ACC112 (cell line): ENCODE measurements around the gene RREB1.
"Not testable (repeated sequence)": the region's sequence is repeated elsewhere in the genome, so short reads cannot be mapped to it uniquely, and the experiment has no call there.

Source experiments
- H2AFZ ChIP-seq: fragments of 200-600 bp; sonication (generic); one replicate; pipeline ENCODE4 v1.6.0; 2017; ENCODE audit warnings: antibody characterized with exemption, low read length; ENCODE audit not compliant: unreplicated experiment
- H3K27ac ChIP-seq: fragments of 200-600 bp; sonication (generic); 2 replicates; pipeline ENCODE4 v1.5.1; 2014; ENCODE audit warnings: low read depth, mild to moderate bottlenecking, antibody characterized with exemption, low read length, moderate library complexity
- H3K27me3 ChIP-seq: fragments of 200-600 bp; sonication (generic); 2 replicates; pipeline ENCODE4 v1.6.1; 2014; ENCODE audit warnings: mild to moderate bottlenecking, antibody characterized with exemption, low read length, moderate library complexity, mixed read lengths; ENCODE audit not compliant: insufficient read depth
- H3K36me3 ChIP-seq: fragments of 200-600 bp; sonication (generic); 2 replicates; pipeline ENCODE4 v1.6.1; 2016; ENCODE audit warnings: mild to moderate bottlenecking, antibody characterized with exemption, low read length, moderate library complexity, mixed read lengths; ENCODE audit not compliant: insufficient read depth
- H3K4me1 ChIP-seq: fragments of 200-600 bp; sonication (generic); one replicate; pipeline ENCODE4 v1.6.1; 2016; ENCODE audit warnings: low read length, mixed read lengths; ENCODE audit not compliant: insufficient read depth, unreplicated experiment, control insufficient read depth
- H3K4me3 ChIP-seq: fragments of 200-600 bp; sonication (generic); 2 replicates; pipeline ENCODE4 v1.5.1; 2014; ENCODE audit warnings: mild to moderate bottlenecking, low read depth, low read length
- H3K79me2 ChIP-seq: fragments of 200-600 bp; sonication (generic); one replicate; pipeline ENCODE4 v1.6.0; 2016; ENCODE audit warnings: low read length; ENCODE audit not compliant: control insufficient read depth, unreplicated experiment, insufficient read depth

The RREB1 gene

GRCh38 chr6:7156643-7157278, 49.0 kb downstream of the RREB1 start:
- Histone ChIP-seq H3K79me2 (peaks cover 91% of the 10 kb centered on the region), H3K27me3 (no peaks in the 10 kb centered on the region), H3K4me1 (peaks cover 46% of the 10 kb centered on the region), H2AFZ (no peak overlapping the region), H3K4me3 (peak overlapping the region; percentile 29; the same call in 1 of the 2 replicates), H3K36me3 (no peaks in the 10 kb centered on the region), H3K27ac (peak overlapping the region; percentile 72)

- peaks cover 91% of the 10 kb centered on the region for H3K79me2 ChIP-seq
Observed at GRCh38 chr6:7157307-7157706, 49.5 kb downstream of the RREB1 start.

GRCh38 chr6:7157752-7158616, 50.2 kb downstream of the RREB1 start:
- H3K36me3 ChIP-seq: no peaks in the 10 kb centered on the region
- peaks cover 90% of the 10 kb centered on the region for H3K79me2 ChIP-seq
- peak overlapping the region; percentile 72 for H3K27ac ChIP-seq
- no peaks in the 10 kb centered on the region for H3K27me3 ChIP-seq
- no peak overlapping the region for H2AFZ ChIP-seq
- peaks cover 35% of the 10 kb centered on the region for H3K4me1 ChIP-seq
- peak overlapping the region; percentile 15; the same call in 1 of the 2 replicates for H3K4me3 ChIP-seq

More at GRCh38 chr6:7157307-7157706, 49.5 kb downstream of the RREB1 start:
- not testable (repeated sequence) for H3K36me3 ChIP-seq, H3K27me3 ChIP-seq, H2AFZ ChIP-seq
- peak overlapping the region; percentile 15; the same call in 1 of the 2 replicates for H3K4me3 ChIP-seq
- H3K4me1 ChIP-seq: peaks cover 41% of the 10 kb centered on the region
- H3K27ac ChIP-seq: peak overlapping the region; percentile 72

- no peaks in the 10 kb centered on the region for H3K36me3 ChIP-seq
- H3K27me3 ChIP-seq: no peaks in the 10 kb centered on the region
- H3K4me3 ChIP-seq: no peak overlapping the region
- H2AFZ ChIP-seq: no peak overlapping the region
- no peak overlapping the region for H3K27ac ChIP-seq
- peaks cover 88% of the 10 kb centered on the region for H3K79me2 ChIP-seq
- H3K4me1 ChIP-seq: peaks cover 43% of the 10 kb centered on the region
Observed at GRCh38 chr6:7159790-7160525, 52.2 kb downstream of the RREB1 start.

GRCh38 chr6:7161253-7161623, 53.5 kb downstream of the RREB1 start:
- H3K79me2 ChIP-seq: peaks cover 88% of the 10 kb centered on the region
- no peak overlapping the region for H3K27ac ChIP-seq
- peaks cover 44% of the 10 kb centered on the region for H3K4me1 ChIP-seq
- H3K36me3 ChIP-seq: no peaks in the 10 kb centered on the region
- H2AFZ ChIP-seq: no peak overlapping the region
- H3K4me3 ChIP-seq: no peak overlapping the region
- no peaks in the 10 kb centered on the region for H3K27me3 ChIP-seq

- peaks cover 88% of the 10 kb centered on the region for H3K79me2 ChIP-seq
- H3K36me3 ChIP-seq: no peaks in the 10 kb centered on the region
- H3K4me3 ChIP-seq: no peak overlapping the region
- no peaks in the 10 kb centered on the region for H3K27me3 ChIP-seq
- H3K4me1 ChIP-seq: peaks cover 44% of the 10 kb centered on the region
- H2AFZ ChIP-seq: no peak overlapping the region
- H3K27ac ChIP-seq: no peak overlapping the region
Observed at GRCh38 chr6:7161845-7162244, 54.1 kb downstream of the RREB1 start.

- Histone ChIP-seq H3K4me1 (peaks cover 30% of the 10 kb centered on the region), H2AFZ (no peak overlapping the region), H3K79me2 (peaks cover 85% of the 10 kb centered on the region), H3K27me3 (no peaks in the 10 kb centered on the region), H3K4me3 (no peak overlapping the region), H3K27ac (no peak overlapping the region), H3K36me3 (no peaks in the 10 kb centered on the region)
Observed at GRCh38 chr6:7163661-7164071, 55.9 kb downstream of the RREB1 start.

- Histone ChIP-seq H3K79me2 (peaks cover 83% of the 10 kb centered on the region), H3K4me3 (no peak overlapping the region), H3K4me1 (peaks cover 39% of the 10 kb centered on the region), H2AFZ (no peak overlapping the region), H3K36me3 (no peaks in the 10 kb centered on the region), H3K27me3 (no peaks in the 10 kb centered on the region), H3K27ac (no peak overlapping the region)
Observed at GRCh38 chr6:7164536-7165001, 56.8 kb downstream of the RREB1 start.

GRCh38 chr6:7165002-7165889, 57.5 kb downstream of the RREB1 start:
- Histone ChIP-seq H3K4me1 (peaks cover 41% of the 10 kb centered on the region), H3K4me3 (no peak overlapping the region), H2AFZ (no peak overlapping the region), H3K79me2 (peaks cover 84% of the 10 kb centered on the region), H3K27ac (no peak overlapping the region), H3K27me3 (no peaks in the 10 kb centered on the region), H3K36me3 (no peaks in the 10 kb centered on the region)

- H3K4me3 ChIP-seq: no peak overlapping the region
- no peak overlapping the region for H3K27ac ChIP-seq
- H2AFZ ChIP-seq: no peak overlapping the region
- H3K79me2 ChIP-seq: peaks cover 86% of the 10 kb centered on the region
- H3K36me3 ChIP-seq: no peaks in the 10 kb centered on the region
- peaks cover 41% of the 10 kb centered on the region for H3K4me1 ChIP-seq
- no peaks in the 10 kb centered on the region for H3K27me3 ChIP-seq
Observed at GRCh38 chr6:7165890-7166267, 58.1 kb downstream of the RREB1 start.
